ENCODE data around the gene TRMT13.

Gene TRMT13, protein sequence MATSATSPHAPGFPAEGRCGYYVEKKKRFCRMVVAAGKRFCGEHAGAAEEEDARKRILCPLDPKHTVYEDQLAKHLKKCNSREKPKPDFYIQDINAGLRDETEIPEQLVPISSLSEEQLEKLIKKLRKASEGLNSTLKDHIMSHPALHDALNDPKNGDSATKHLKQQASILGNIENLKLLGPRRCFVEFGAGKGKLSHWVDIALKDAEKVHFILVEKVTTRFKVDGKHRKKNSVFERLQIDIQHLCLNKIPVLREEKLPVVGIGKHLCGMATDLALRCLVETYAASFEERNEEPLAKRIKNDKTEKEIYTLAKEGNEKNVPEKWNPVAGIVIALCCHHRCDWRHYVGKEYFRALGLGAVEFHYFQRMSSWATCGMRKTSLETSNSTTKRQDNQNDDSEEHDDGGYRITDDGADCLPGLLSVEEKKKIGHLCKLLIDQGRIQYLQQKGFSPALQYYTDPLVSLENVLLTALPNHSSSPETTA

GRCh38 chr1:100132566-100133477 lies at the start of gene TRMT13, which contains the start of gene SASS6:
TRMT13 (plus strand) TSS chr1:100133163; CDS start chr1:100133169, 6 bp downstream.
SASS6 (minus strand) TSS chr1:100132930; CDS start chr1:100132814, 116 bp downstream.
- DNase-seq (ENCODE audit: low spot score), result peak; percentile 58

DNA sequence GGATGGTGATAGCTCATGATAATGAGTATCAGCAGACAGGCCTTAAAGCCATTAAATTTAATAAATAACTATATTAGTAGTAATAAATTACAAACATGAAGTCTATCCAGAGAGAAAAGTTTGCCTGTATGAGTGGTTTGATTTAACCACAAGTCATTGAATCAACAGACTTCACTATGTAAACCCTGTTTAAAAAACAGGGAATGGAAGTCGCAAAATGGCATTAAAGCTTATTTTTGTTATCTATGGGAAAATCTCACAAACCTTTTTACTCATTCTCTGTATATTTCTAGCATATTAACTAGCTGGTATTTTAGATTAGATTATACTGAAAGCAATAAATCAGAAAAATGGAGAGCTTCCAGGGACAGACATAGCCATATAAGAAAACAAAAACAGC lies 45.6 kb upstream of the TRMT13 start:
- DNase-seq (ENCODE audit: low spot score), result no peak

DNA sequence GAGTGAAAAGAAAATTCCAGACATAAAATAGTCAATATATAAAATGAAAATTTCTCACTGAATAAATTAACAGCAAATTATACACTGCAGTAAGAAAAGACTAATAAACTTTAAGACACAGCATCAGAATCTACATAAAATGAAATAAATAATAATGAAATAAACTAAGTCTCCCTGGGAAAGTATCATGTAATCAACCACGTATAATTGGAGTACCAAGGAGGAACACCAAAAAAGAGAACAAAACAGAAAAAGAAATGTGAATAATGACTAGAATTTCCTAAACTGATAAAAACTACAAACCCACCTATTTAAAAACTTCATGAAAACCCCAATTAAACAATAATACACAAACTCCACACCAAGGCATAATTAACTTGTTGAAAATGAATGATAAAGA lies 43.9 kb upstream of the TRMT13 start:
- DNase-seq (ENCODE audit: low spot score), result no peak

DNA sequence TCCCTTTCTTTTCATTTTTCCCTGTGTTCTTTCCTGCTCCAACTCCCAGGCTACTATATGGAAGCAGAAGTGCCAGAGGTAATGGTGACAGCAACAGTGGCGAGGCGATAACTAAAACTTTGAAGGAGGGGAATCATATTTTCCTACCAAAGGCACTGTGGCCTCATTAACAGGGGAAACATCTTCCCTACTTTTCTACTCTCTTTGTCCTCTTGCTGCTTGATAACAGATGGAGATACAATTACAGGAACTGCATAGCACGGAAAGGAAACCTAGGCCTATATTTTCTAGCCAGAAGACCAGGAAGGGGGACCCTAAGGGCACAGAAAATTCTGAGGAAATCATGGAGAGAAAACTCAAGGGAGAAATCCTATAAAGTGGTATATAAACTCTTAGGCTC lies 42.5 kb upstream of the TRMT13 start:
- DNase-seq (ENCODE audit: low spot score), result no peak

DNA sequence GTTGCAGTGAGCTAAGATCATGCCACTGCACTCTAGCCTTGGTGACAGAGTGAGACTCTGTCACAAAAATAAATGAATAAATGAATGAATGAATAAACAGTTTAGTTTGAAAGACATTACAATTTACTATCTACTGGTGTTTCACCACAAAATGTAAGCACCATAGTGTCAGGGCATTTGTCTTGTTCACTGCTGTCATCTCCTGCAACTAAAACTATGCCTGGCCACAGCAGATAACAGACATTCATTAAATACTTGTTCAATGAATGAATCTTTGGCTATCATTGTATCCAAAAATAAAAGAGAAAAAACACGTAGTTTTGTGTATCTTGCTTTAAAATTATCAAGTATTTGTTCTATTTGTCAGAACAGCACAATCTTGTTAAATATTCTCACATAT lies 32.8 kb upstream of the TRMT13 start:
- DNase-seq (ENCODE audit: low spot score), result no peak

GRCh38 chr1:100101564-100101963 lies 31.4 kb upstream of the TRMT13 start:
- no peak for DNase-seq (ENCODE audit: low spot score)

GRCh38 chr1:100107696-100108095 lies 25.3 kb upstream of the TRMT13 start:
- DNase-seq (ENCODE audit: low spot score), result no peak

GRCh38 chr1:100109554-100110066 lies 23.4 kb upstream of the TRMT13 start:
- no peak for DNase-seq (ENCODE audit: low spot score)

GRCh38 chr1:100115524-100115923 lies 17.4 kb upstream of the TRMT13 start:
- DNase-seq (ENCODE audit: low spot score), result no peak

- DNase-seq (ENCODE audit: low spot score), result no peak
Measured at GRCh38 chr1:100122177-100122576, 10.8 kb upstream of the TRMT13 start.

DNA sequence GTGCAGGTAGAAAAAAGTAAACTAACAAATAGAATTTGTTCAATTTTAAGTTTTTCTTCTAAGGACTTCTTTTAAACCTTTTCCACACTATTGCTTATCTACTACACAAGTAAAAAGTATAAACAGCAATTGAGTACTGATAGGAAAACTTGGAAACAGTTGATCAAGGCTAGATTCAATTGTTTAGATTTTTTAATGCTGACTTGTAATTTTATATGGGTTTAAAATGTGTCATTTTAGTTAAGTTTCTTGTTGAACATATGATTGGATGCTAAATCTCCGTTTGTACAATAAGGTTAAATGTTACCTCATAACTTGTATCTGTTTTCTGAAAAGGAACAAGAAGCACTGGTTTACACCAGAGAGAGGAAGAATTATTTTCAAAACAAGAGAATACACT lies 5.7 kb upstream of the TRMT13 start:
- no peak for DNase-seq (ENCODE audit: low spot score)

- no peak for DNase-seq (ENCODE audit: low spot score)
Measured at GRCh38 chr1:100130552-100131077, 2.3 kb upstream of the TRMT13 start.

GRCh38 chr1:100131623-100132022 lies 1.3 kb upstream of the TRMT13 start:
- DNase-seq (ENCODE audit: low spot score), result no peak

DNA sequence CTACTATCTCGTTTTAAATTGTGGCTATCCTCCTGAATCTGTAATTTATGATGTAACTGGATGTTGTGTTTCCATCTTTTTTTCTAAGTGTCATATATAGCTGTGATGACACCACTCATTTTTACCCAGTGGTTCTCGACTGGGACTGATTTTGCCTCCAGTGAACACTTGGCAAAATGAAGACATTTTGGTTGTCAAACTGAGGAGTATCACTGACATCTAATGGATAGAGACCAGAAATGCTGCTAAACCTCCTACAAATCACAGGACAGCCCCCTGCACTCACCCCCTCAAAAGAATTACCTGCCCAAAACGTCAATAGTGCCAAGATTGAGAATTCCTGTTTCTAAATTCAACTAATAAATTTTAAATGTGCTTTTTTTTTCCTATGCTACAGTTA lies 1.9 kb downstream of the TRMT13 start:
- no peak for DNase-seq (ENCODE audit: low spot score)

DNA sequence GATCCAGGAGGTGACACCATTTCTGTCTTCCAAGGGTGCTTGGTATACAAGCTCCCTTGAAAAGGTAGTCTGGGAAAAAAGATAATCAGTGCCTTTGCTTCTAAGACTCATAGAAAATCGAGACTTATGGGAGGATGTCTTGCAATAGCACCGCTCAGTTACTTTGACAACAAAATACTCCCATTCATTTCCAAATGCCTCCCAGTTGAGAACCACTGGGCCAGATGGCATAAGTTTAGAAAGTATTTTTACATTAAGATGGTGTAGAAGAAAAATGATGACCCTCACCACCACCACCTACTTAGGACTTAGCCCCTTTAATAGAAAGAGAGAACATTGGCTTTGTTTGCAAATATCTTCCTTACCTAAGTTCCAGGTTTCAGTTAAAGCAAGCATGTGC lies 4.6 kb downstream of the TRMT13 start:
- no peak for DNase-seq (ENCODE audit: low spot score)

DNA sequence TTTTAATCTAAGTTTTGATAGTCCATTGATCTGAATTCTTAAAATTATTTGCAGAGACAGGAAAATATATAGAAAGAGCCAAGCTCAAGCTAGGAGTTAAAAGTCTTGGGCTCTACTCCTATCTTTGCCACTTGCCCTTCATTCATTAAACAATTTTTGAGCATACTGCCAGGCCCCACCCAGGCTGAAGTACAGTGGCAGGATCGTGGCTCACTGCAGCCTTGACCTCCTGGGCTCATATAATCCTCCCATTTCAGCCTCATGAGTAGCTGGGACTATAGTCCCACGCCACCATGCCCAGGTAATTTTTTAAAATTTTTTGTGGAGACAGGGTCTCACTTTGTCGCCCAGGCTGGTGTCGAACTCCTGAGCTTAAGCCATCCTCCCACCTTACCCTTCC lies 8.2 kb downstream of the TRMT13 start:
- DNase-seq (ENCODE audit: low spot score), result no peak

GRCh38 chr1:100142343-100142742 lies 9.4 kb downstream of the TRMT13 start:
- DNase-seq (ENCODE audit: low spot score), result no peak

- DNase-seq (ENCODE audit: low spot score), result peak; percentile 4
Measured at GRCh38 chr1:100145116-100145515, 12.2 kb downstream of the TRMT13 start.

DNA sequence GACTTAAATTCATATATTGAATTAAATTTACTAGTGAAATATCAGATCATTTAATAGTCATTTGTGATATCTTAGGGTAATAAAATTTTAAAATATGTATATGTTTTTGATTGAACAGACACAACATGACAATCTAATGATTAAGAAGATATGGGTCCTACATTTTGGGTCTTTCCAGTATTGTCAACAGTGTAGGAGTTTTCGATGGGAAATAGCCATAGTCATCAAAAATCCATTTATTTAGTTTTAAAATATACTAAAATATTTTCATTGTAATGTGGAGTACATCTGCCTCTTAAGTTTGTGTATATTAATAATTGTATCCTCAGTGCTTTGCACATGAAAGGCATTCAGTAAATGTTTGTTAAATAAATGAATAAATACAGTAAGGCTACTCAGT lies 14.0 kb downstream of the TRMT13 start:
- DNase-seq (ENCODE audit: low spot score), result no peak

- no peak for DNase-seq (ENCODE audit: low spot score)
Measured at GRCh38 chr1:100147875-100148274, 14.9 kb downstream of the TRMT13 start.

DNA sequence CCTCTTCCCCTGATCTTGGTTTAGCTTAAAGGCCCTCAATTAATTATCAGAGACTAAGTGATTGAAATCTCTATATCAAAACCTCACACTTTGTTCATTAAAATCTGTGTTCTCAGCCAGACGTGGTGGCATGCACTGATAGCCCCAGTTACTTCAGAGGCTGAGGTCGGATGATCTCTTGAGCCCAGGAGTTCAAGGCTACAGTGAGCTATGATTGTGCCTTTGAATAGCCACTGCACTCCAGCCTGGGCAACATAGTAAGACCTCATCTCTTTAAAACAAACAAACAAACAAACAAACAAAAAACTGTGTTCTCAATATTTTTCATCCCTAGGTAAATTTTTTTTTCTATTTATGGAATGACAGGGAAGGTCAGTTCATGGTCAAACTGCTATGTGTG lies 18.7 kb downstream of the TRMT13 start:
- DNase-seq (ENCODE audit: low spot score), result no peak

GRCh38 chr1:100152271-100152670 lies 19.3 kb downstream of the TRMT13 start:
- no peak for DNase-seq (ENCODE audit: low spot score)
